HepG2 (cell line): Measurements from ENCODE around the gene FAM9C. TPM values are rescaled to one million over a fixed set of nuclear protein-coding genes. Genes with fewer than 3 reads are reported as not detected.
"Not testable (repeated sequence)": the region's sequence is repeated elsewhere in the genome, so short reads cannot be mapped to it uniquely, and the experiment has no call there.

Experiments used
- ATAC-seq: fragments of 200-7000 bp; cut with Tn5 transposase; 3 replicates; pipeline ENCODE4 v1.9.1; 2020; ENCODE audit warnings: mild to moderate bottlenecking, moderate library complexity
- BruUV-seq: library from RNA; stranded (reverse); fragments of 400-500 nt; replicated peaks from 2 replicates; lab custom pipeline; 2021; lab: Mats Ljungman, UMichigan
- CTCF ChIA-PET: fragments of 300-600 bp; formaldehyde crosslinking; extraction: SDS; loops from one replicate; lab custom pipeline; 2021; ENCODE audit warnings: low total read pairs, inconsistent platforms, low intra/inter-chr PET ratio; lab: Yijun Ruan, JAX
- POLR2A ChIA-PET: fragments of 350-600 bp; sonication (Branson Sonifier 250); formaldehyde crosslinking; loops from one replicate; lab custom pipeline; 2020; ENCODE audit warnings: antibody characterized with exemption, inconsistent platforms; lab: Yijun Ruan, JAX
- DNase-seq: peaks from one replicate; pipeline ENCODE4 v3.0.0-alpha.2; 2015; ENCODE audit warnings: low spot score
- FAIRE-seq: peaks from 3 replicates; lab custom pipeline; 2011; peaks lifted over from hg19 to GRCh38; lab: Jason Lieb, UNC
- H2AFZ ChIP-seq: one replicate; pipeline ENCODE4 v1.6.1; 2011; ENCODE audit warnings: low read length, inconsistent platforms
- H3K27ac ChIP-seq: fragments of 300-600 bp; 3 replicates; pipeline ENCODE4 v1.8.0; 2011; ENCODE audit warnings: mixed run types, mild to moderate bottlenecking, mixed read lengths, low read length, inconsistent platforms; ENCODE audit not compliant: insufficient read depth; ENCODE audit errors: extremely low read length
- H3K27me3 ChIP-seq, 2 experiments: fragments of 200-600 bp in 1 of 2; 2 replicates in 1 of 2; 3 replicates in 1 of 2; pipeline versions ENCODE4 v1.6.0 to v1.8.0; 2011; ENCODE audit warnings: low read length in 2 of 2, mild to moderate bottlenecking in 2 of 2, moderate library complexity in 2 of 2, inconsistent platforms in 1 of 2; ENCODE audit not compliant: insufficient read depth in 2 of 2, control insufficient read depth in 1 of 2
- H3K36me3 ChIP-seq, 2 experiments: fragments of 200-600 bp in 1 of 2; replicated peaks in 1 of 2; 2 replicates in 1 of 2; 3 replicates in 1 of 2; pipeline versions ENCODE4 v1.5.1 to v1.8.0; 2011; ENCODE audit warnings: low read length in 2 of 2, inconsistent platforms in 1 of 2; ENCODE audit not compliant: insufficient read depth in 2 of 2, control insufficient read depth in 1 of 2
- H3K4me1 ChIP-seq: 2 replicates; pipeline ENCODE4 v1.5.1; 2012; ENCODE audit warnings: low read length, inconsistent platforms; ENCODE audit not compliant: insufficient read depth
- H3K4me2 ChIP-seq: 2 replicates; pipeline ENCODE4 v1.6.0; 2011; ENCODE audit warnings: low read depth, low read length, inconsistent platforms
- H3K4me3 ChIP-seq, 3 experiments: fragments of 200-600 bp in 1 of 3; sonication (generic), shearing (Covaris generic) in 1 of 3; replicated peaks in 1 of 3; 2 replicates each; pipeline ENCODE4 v1.5.1; 2011 to 2016; ENCODE audit warnings: low read length in 3 of 3, inconsistent platforms in 2 of 3, low read depth in 2 of 3, mild to moderate bottlenecking in 2 of 3, control low read depth in 1 of 3, mixed read lengths in 1 of 3; ENCODE audit not compliant: insufficient read depth in 1 of 3
- H3K79me2 ChIP-seq: one replicate; pipeline ENCODE4 v1.6.1; 2011; ENCODE audit warnings: low read length, inconsistent platforms; ENCODE audit not compliant: insufficient read depth
- H3K9ac ChIP-seq: 2 replicates; pipeline ENCODE4 v1.6.0; 2011; ENCODE audit warnings: mild to moderate bottlenecking, low read depth, low read length, inconsistent platforms; ENCODE audit not compliant: insufficient read depth
- H3K9me3 ChIP-seq: 2 replicates; pipeline ENCODE4 v1.5.1; 2012; ENCODE audit warnings: mild to moderate bottlenecking, low read length
- H4K20me1 ChIP-seq: 2 replicates; pipeline ENCODE4 v1.6.0; 2011; ENCODE audit warnings: inconsistent platforms, mild to moderate bottlenecking, low read length, moderate library complexity; ENCODE audit not compliant: insufficient read depth
- ATF1 ChIP-seq: IDR thresholded peaks from 2 replicates; pipeline ENCODE4 v1.6.1; 2016; ENCODE audit warnings: mild to moderate bottlenecking, control low read depth
- EED ChIP-seq: sonication (generic); formaldehyde crosslinking; IDR thresholded peaks from 2 replicates; pipeline ENCODE4 v1.5.0; 2020; ENCODE audit warnings: mild to moderate bottlenecking, missing genetic modification reagents
- YY1 ChIP-seq: IDR thresholded peaks from 2 replicates; pipeline ENCODE4 v1.6.1; 2011; ENCODE audit warnings: low read length, low read depth, moderate library complexity, mild to moderate bottlenecking; ENCODE audit not compliant: insufficient read depth, insufficient replicate concordance
- ZFP1 ChIP-seq: IDR thresholded peaks from 2 replicates; pipeline ENCODE4 v1.6.1; 2016
- WGBS: methylation state at CpG from one replicate; pipeline ENCODE4 v1.1.6; 2017; ENCODE audit warnings: low lambda C conversion rate; 5-methylcytosine and 5-hydroxymethylcytosine counted together
- in situ Hi-C: cut with HindIII; loops from 2 replicates; pipeline ENCODE4 v1.10.0; 2017; ENCODE audit warnings: low pct_unique_long_range_greater_than_20kb; ENCODE audit not compliant: extremely low pct_ligation_motif_present
- intact Hi-C: fragments of 100-400 bp; cut with micrococcal nuclease; formaldehyde crosslinking; loops from one replicate; pipeline ENCODE4 v1.10.0; 2022; ENCODE audit not compliant: unreplicated experiment
- polyA plus RNA-seq, 8 experiments: library from polyadenylated mRNA; depleted of rRNA in 3 of 8; stranded (reverse) in 7 of 8; unstranded in 1 of 8; fragments of >200 nt; fragmentation: Illumina TruSeq in 4 of 8; extraction: Trizol in 4 of 8; gene quantifications; 2 replicates each; pipeline versions ENCODE4 v1.2.1 to v1.2.3, GENCODE V29; 2011 to 2016; ENCODE audit warnings: low read depth in 4 of 8, missing spikeins in 1 of 8, mixed read lengths in 1 of 8; ENCODE audit not compliant: insufficient read depth in 1 of 8
- total RNA-seq, 5 experiments: library from RNA; depleted of rRNA; stranded (reverse); fragments of >200 nt; fragmentation: Illumina TruSeq; extraction: Trizol; gene quantifications; 2 replicates each; pipeline ENCODE4 v1.2.3, GENCODE V29; 2016; ENCODE audit warnings: low read depth in 1 of 5
- TF ChIP-seq, protein P1 (sequence below): sonication (generic); formaldehyde crosslinking; IDR thresholded peaks from 2 replicates; pipeline ENCODE4 v1.4.0; 2020; ENCODE audit warnings: missing genetic modification reagents, mild to moderate bottlenecking, borderline replicate concordance
- TF ChIP-seq, protein P2 (sequence below): sonication (generic); formaldehyde crosslinking; IDR thresholded peaks from 2 replicates; pipeline ENCODE4 v1.5.0; 2020; ENCODE audit warnings: mild to moderate bottlenecking, missing genetic modification reagents, borderline replicate concordance

The FAM9C gene
- total and polyA plus RNA-seq, 2 of the 13 experiments (the other 11 are each of a cell fraction or from before 2014, with no cell fraction given): not detected

DNA sequence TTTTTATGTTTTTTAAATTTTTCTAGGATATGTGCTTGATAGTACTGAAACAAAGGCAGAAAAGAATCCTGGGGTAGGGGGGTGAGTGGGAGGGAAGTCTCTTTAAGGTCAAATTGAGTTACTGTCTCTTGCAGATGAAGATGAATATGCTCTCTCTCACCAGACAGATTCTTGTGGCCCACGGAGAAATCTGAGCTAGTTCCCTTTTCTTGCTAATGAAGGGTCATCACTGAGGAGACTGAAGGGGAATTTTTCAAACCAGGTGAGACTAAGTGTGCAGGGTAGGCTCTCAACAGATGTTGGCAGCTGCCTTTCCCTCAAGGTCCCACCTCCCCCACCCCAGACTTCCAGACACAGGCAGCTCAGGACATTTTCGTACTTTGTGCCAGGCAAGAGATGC, 21.5 kb downstream of the FAM9C start:
- WGBS: 77% methylated on average over 2 of the region's 2 CpGs
- CTCF ChIA-PET: no interaction called here
- intact Hi-C loops (no loop called here), in situ Hi-C loops (no loop called here)
- Histone ChIP-seq H3K4me2 (no peak overlapping the region), H3K27me3 (no peaks in the 10 kb centered on the region), H3K9ac (no peak overlapping the region), H3K79me2 (no peaks in the 10 kb centered on the region), H3K27ac (no peak overlapping the region), H4K20me1 (no peaks in the 10 kb centered on the region), H3K4me3 (no peak overlapping the region), H3K36me3 (no peaks in the 10 kb centered on the region), H3K9me3 (no peaks in the 10 kb centered on the region), H3K4me1 (no peaks in the 10 kb centered on the region), H2AFZ (no peak overlapping the region)
- ATAC-seq (no peak), DNase-seq (no peak), FAIRE-seq (no peak)
- POLR2A ChIA-PET: no interaction called here
- TF ChIP-seq ATF1 (CRISPR knock-in tag) (no peak), ZFP1 (CRISPR knock-in tag) (no peak), EED (no peak), YY1 (no peak)
- TF ChIP-seq, protein P1, sequence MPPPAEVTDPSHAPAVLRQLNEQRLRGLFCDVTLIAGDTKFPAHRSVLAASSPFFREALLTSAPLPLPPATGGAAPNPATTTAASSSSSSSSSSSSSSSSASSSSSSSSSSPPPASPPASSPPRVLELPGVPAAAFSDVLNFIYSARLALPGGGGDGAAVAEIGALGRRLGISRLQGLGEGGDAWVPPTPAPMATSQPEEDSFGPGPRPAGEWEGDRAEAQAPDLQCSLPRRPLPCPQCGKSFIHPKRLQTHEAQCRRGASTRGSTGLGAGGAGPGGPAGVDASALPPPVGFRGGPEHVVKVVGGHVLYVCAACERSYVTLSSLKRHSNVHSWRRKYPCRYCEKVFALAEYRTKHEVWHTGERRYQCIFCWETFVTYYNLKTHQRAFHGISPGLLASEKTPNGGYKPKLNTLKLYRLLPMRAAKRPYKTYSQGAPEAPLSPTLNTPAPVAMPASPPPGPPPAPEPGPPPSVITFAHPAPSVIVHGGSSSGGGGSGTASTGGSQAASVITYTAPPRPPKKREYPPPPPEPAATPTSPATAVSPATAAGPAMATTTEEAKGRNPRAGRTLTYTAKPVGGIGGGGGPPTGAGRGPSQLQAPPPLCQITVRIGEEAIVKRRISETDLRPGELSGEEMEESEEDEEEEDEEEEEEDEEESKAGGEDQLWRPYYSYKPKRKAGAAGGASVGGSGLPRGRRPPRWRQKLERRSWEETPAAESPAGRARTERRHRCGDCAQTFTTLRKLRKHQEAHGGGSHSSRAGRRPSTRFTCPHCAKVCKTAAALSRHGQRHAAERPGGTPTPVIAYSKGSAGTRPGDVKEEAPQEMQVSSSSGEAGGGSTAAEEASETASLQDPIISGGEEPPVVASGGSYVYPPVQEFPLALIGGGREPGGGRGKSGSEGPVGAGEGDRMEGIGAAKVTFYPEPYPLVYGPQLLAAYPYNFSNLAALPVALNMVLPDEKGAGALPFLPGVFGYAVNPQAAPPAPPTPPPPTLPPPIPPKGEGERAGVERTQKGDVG (CRISPR knock-in tag): no peak
- TF ChIP-seq, protein P2, sequence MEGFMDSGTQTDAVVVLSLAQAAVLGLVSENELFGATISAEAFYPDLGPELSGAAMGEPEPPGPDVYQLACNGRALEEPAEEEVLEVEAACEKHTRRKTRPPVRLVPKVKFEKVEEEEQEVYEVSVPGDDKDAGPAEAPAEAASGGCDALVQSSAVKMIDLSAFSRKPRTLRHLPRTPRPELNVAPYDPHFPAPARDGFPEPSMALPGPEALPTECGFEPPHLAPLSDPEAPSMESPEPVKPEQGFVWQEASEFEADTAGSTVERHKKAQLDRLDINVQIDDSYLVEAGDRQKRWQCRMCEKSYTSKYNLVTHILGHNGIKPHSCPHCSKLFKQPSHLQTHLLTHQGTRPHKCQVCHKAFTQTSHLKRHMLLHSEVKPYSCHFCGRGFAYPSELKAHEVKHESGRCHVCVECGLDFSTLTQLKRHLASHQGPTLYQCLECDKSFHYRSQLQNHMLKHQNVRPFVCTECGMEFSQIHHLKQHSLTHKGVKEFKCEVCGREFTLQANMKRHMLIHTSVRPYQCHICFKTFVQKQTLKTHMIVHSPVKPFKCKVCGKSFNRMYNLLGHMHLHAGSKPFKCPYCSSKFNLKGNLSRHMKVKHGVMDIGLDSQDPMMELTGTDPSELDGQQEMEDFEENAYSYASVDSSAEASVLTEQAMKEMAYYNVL: no peak
- no TSS peak for BruUV-seq

DNA sequence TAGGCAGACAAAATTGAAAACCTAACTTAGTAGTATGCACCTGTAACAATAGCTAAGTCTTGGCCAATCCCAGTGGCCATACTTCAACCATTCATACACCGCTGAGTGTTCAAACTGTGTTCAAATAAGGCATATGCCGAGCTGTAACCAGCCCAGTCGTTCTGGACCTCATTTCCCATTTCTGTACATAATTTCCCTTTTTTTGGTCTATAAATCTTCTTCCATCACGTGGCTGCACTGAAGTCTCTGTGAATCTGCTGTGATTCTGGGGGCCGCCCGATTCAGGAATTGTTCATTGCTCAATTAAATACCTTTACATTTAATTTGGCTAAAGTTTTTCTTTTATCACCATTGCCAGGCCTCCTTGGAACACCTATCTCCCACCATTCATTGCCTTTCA, 27.7 kb downstream of the FAM9C start:
- POLR2A ChIA-PET, H4K20me1 ChIP-seq, H3K4me3 ChIP-seq, H3K9ac ChIP-seq, H3K27me3 ChIP-seq, DNase-seq, H3K9me3 ChIP-seq, H2AFZ ChIP-seq, FAIRE-seq, H3K4me2 ChIP-seq, H3K27ac ChIP-seq, in situ Hi-C loops, H3K36me3 ChIP-seq, BruUV-seq, CTCF ChIA-PET, ATAC-seq, intact Hi-C loops, H3K79me2 ChIP-seq: not testable (repeated sequence)
- 56% methylated on average over 6 of the region's 6 CpGs for WGBS
- H3K4me1 ChIP-seq: peaks cover 12% of the 10 kb centered on the region
